Liver (tissue), 9 donors: ENCODE results near the gene SLC12A3. TPM values are rescaled to one million over a fixed set of nuclear protein-coding genes. Genes with fewer than 3 reads are reported as not detected.

Experiments
- DNase-seq: peaks from one replicate; pipeline ENCODE4 v3.0.0-alpha.2; 2017; ENCODE audit warnings: low spot score
- H3K27ac ChIP-seq, 2 donors: one replicate each; pipeline ENCODE4 v1.7.0; 2013; ENCODE audit warnings: inconsistent platforms in 2 of 2, low read length in 2 of 2, control low read depth in 1 of 2, low read depth in 1 of 2, mild to moderate bottlenecking in 1 of 2
- H3K27me3 ChIP-seq, 4 donors: one replicate each; pipeline versions ENCODE4 v1.6.1 to v1.7.0; 2013; ENCODE audit warnings: low read length in 3 of 4, inconsistent platforms in 1 of 4, mild to moderate bottlenecking in 1 of 4, moderate library complexity in 1 of 4; ENCODE audit not compliant: control insufficient read depth in 4 of 4, insufficient read depth in 4 of 4
- H3K36me3 ChIP-seq, 4 donors: one replicate each; pipeline versions ENCODE4 v1.6.1 to v1.7.0; 2013; ENCODE audit warnings: low read length in 3 of 4, mild to moderate bottlenecking in 3 of 4, low read depth in 1 of 4, moderate library complexity in 1 of 4; ENCODE audit not compliant: control insufficient read depth in 4 of 4, insufficient read depth in 3 of 4
- H3K4me1 ChIP-seq, 4 donors: one replicate each; pipeline versions ENCODE4 v1.6.1 to v1.7.0; 2013; ENCODE audit warnings: low read length in 3 of 4, mild to moderate bottlenecking in 3 of 4, moderate library complexity in 1 of 4; ENCODE audit not compliant: control insufficient read depth in 4 of 4, insufficient read depth in 4 of 4
- H3K4me3 ChIP-seq, 3 donors: one replicate each; pipeline versions ENCODE4 v1.6.1 to v1.7.0; 2013; ENCODE audit warnings: low read length in 3 of 3, control low read depth in 1 of 3, low read depth in 1 of 3, mild to moderate bottlenecking in 1 of 3
- H3K9ac ChIP-seq, 2 donors: one replicate each; pipeline ENCODE4 v1.7.0; 2013; ENCODE audit warnings: low read length in 2 of 2, mild to moderate bottlenecking in 2 of 2, moderate library complexity in 2 of 2, control low read depth in 1 of 2, low read depth in 1 of 2
- H3K9me3 ChIP-seq, 4 donors: one replicate each; pipeline versions ENCODE4 v1.6.1 to v1.7.0; 2013; ENCODE audit warnings: low read length in 3 of 4; ENCODE audit not compliant: control insufficient read depth in 4 of 4
- CTCF ChIP-seq: fragments of 150-350 bp; IDR thresholded peaks from 2 replicates; pipeline ENCODE4 v1.5.1; 2017; ENCODE audit warnings: improper control_type of control experiment, low read depth, low read length; ENCODE audit not compliant: missing input control
- EGR1 ChIP-seq, 2 donors: IDR thresholded peaks; 2 replicates each; pipeline ENCODE4 v1.6.1; 2016 to 2018; ENCODE audit warnings: antibody characterized with exemption in 2 of 2, low read depth in 2 of 2
- FOXA1 ChIP-seq: IDR thresholded peaks from 2 replicates; pipeline ENCODE4 v1.6.1; 2016; ENCODE audit warnings: antibody characterized with exemption
- FOXA2 ChIP-seq: IDR thresholded peaks from 2 replicates; pipeline ENCODE4 v1.6.1; 2016; ENCODE audit warnings: antibody characterized with exemption
- GABPA ChIP-seq, 2 donors: IDR thresholded peaks in 1 of 2; conservative IDR thresholded peaks in 1 of 2; 2 replicates each; pipeline ENCODE4 v1.6.1; 2016; ENCODE audit warnings: antibody characterized with exemption in 2 of 2, mild to moderate bottlenecking in 1 of 2, moderate library complexity in 1 of 2
- HNF4A ChIP-seq, 2 donors: conservative IDR thresholded peaks; 2 replicates each; pipeline ENCODE4 v1.6.1; 2016; ENCODE audit warnings: antibody characterized with exemption in 2 of 2, mild to moderate bottlenecking in 2 of 2
- HNF4G ChIP-seq: IDR thresholded peaks from 2 replicates; pipeline ENCODE4 v1.6.1; 2016; ENCODE audit warnings: antibody characterized with exemption
- JUND ChIP-seq, 2 donors: IDR thresholded peaks; 2 replicates each; pipeline ENCODE4 v1.6.1; 2016; ENCODE audit warnings: antibody characterized with exemption in 2 of 2
- RAD21 ChIP-seq, 2 donors: IDR thresholded peaks; 2 replicates each; pipeline ENCODE4 v1.6.1; 2016; ENCODE audit warnings: antibody characterized with exemption in 2 of 2, mild to moderate bottlenecking in 2 of 2
- REST ChIP-seq: IDR thresholded peaks from 2 replicates; pipeline ENCODE4 v1.6.1; 2016; ENCODE audit warnings: antibody characterized with exemption, mild to moderate bottlenecking
- RXRA ChIP-seq, 2 donors: IDR thresholded peaks; 2 replicates each; pipeline ENCODE4 v1.6.1; 2017 to 2018; ENCODE audit warnings: antibody characterized with exemption in 2 of 2, mild to moderate bottlenecking in 1 of 2
- SP1 ChIP-seq: IDR thresholded peaks from 2 replicates; pipeline ENCODE4 v1.6.1; 2018; ENCODE audit warnings: antibody characterized with exemption, mild to moderate bottlenecking
- TAF1 ChIP-seq: conservative IDR thresholded peaks from 2 replicates; pipeline ENCODE4 v1.6.1; 2016; ENCODE audit warnings: antibody characterized with exemption, mild to moderate bottlenecking
- YY1 ChIP-seq: IDR thresholded peaks from 2 replicates; pipeline ENCODE4 v1.6.1; 2016; ENCODE audit warnings: antibody characterized with exemption, mild to moderate bottlenecking
- WGBS: extraction: QIAGEN DNeasy Blood & Tissue Kit; methylation state at CpG from one replicate; pipeline ENCODE4 v1.1.7; 2013; 5-methylcytosine and 5-hydroxymethylcytosine counted together
- polyA plus RNA-seq, 2 donors: library from polyadenylated mRNA; stranded (reverse) in 1 of 2; unstranded in 1 of 2; fragments of 200-250 nt in 1 of 2; fragments of >200 nt in 1 of 2; fragmentation: Nextera tagmentation in 1 of 2; extraction: Ambion mirVana in 1 of 2; gene quantifications; one replicate each; pipeline versions ENCODE4 v1.2.1 to v1.2.3, GENCODE V29; 2013 to 2015
- total RNA-seq, 2 donors: library from RNA; depleted of rRNA; stranded (reverse); fragments of >200 nt; gene quantifications; one replicate each; pipeline ENCODE4 v1.2.3, GENCODE V29; 2014
- donor health status: healthy.
- donor health status: healthy.
- donor health status: healthy.
- donor health status: healthy.
- donor health status: healthy.

SLC12A3 gene
- total and polyA plus RNA-seq, 4 donors, result 0.09 TPM; not detected in 3

GRCh38 chr16:56903866-56904265 lies 38.9 kb downstream of the SLC12A3 start:
- Histone ChIP-seq H3K9ac (no peak overlapping the region), H3K27me3 (peaks cover 0 to 2% (median 0%) of the 10 kb centered on the region in 4 donors), H3K9me3 (no peaks in the 10 kb centered on the region), H3K36me3 (no peaks in the 10 kb centered on the region), H3K4me1 (no peaks in the 10 kb centered on the region), H3K27ac (no peak overlapping the region), H3K4me3 (no peak overlapping the region)
- DNase-seq, result no peak
- WGBS, result 94% methylated on average over 2 of the region's 2 CpGs
- TF ChIP-seq FOXA2 (no peak), FOXA1 (no peak), HNF4A (conservative IDR thresholded peaks at IDR 0.05) (no peak), YY1 (no peak), REST (no peak), RAD21 (IDR thresholded peaks at IDR 0.05) (no peak), SP1 (no peak), EGR1 (IDR thresholded peaks at IDR 0.05; ENCODE audit: low read depth in 2 of 2) (no peak), CTCF (no peak), HNF4G (no peak), TAF1 (no peak), GABPA (IDR thresholded peaks at IDR 0.05 in 1 of 2, conservative IDR thresholded peaks at IDR 0.05 in 1 of 2) (no peak), RXRA (IDR thresholded peaks at IDR 0.05) (no peak)

- Histone ChIP-seq H3K9ac (no peak overlapping the region), H3K4me3 (no peak overlapping the region), H3K36me3 (no peaks in the 10 kb centered on the region), H3K27me3 (no peaks in the 10 kb centered on the region), H3K4me1 (peaks cover 0 to 2% (median 0%) of the 10 kb centered on the region in 4 donors), H3K27ac (no peak overlapping the region), H3K9me3 (no peaks in the 10 kb centered on the region)
- 97% methylated on average over 3 of the region's 3 CpGs for WGBS
- TF ChIP-seq REST (no peak), RXRA (IDR thresholded peaks at IDR 0.05) (no peak), SP1 (no peak), JUND (IDR thresholded peaks at IDR 0.05) (no peak)
- DNase-seq, result no peak
Measured at GRCh38 chr16:56907401-56907800, 42.4 kb downstream of the SLC12A3 start.
